OCI-LY1 (cell line): ENCODE results near the gene NR3C1.

ENCODE experiments used
- H2AFZ ChIP-seq: fragments of 200-600 bp; sonication (generic), shearing (Covaris generic); 2 replicates; pipeline ENCODE4 v1.6.0; 2014; ENCODE audit warnings: antibody characterized with exemption, mild to moderate bottlenecking, low read length
- H3F3A ChIP-seq: fragments of 200-600 bp; sonication (generic), shearing (Covaris generic); 2 replicates; pipeline ENCODE4 v1.6.0; 2014; ENCODE audit warnings: mild to moderate bottlenecking, antibody characterized with exemption, low read length, moderate library complexity; ENCODE audit not compliant: insufficient read depth
- H3K27ac ChIP-seq: fragments of 200-600 bp; sonication (generic); 2 replicates; pipeline ENCODE4 v1.5.1; 2014; ENCODE audit warnings: low read length, mixed run types, mild to moderate bottlenecking, low read depth; ENCODE audit not compliant: poor library complexity, severe bottlenecking
- H3K27me3 ChIP-seq: fragments of 200-600 bp; sonication (generic); 2 replicates; pipeline ENCODE4 v1.6.0; 2014; ENCODE audit warnings: antibody characterized with exemption, mild to moderate bottlenecking, low read length, moderate library complexity; ENCODE audit not compliant: insufficient read depth
- H3K36me3 ChIP-seq: fragments of 200-600 bp; sonication (generic); 2 replicates; pipeline ENCODE4 v1.6.1; 2014; ENCODE audit warnings: mild to moderate bottlenecking, antibody characterized with exemption, low read length, moderate library complexity, mixed read lengths; ENCODE audit not compliant: insufficient read depth
- H3K4me1 ChIP-seq: fragments of 200-600 bp; sonication (generic); 2 replicates; pipeline ENCODE4 v1.5.1; 2014; ENCODE audit warnings: mild to moderate bottlenecking, low read length, moderate library complexity; ENCODE audit not compliant: insufficient read depth, severe bottlenecking
- H3K4me2 ChIP-seq: fragments of 200-600 bp; sonication (generic), shearing (Covaris generic); 2 replicates; pipeline ENCODE4 v1.6.1; 2014; ENCODE audit warnings: low read length
- H3K4me3 ChIP-seq: fragments of 200-600 bp; sonication (generic); 2 replicates; pipeline ENCODE4 v1.5.1; 2014; ENCODE audit warnings: low read length, low read depth, mild to moderate bottlenecking, mixed read lengths; ENCODE audit not compliant: poor library complexity, severe bottlenecking
- H3K79me2 ChIP-seq: fragments of 200-600 bp; shearing (Covaris generic); 2 replicates; pipeline ENCODE4 v1.6.1; 2016; ENCODE audit warnings: mixed run types, low read length, mixed read lengths; ENCODE audit not compliant: insufficient read depth
- H3K9ac ChIP-seq: fragments of 200-600 bp; sonication (generic), shearing (Covaris generic); 2 replicates; pipeline ENCODE4 v1.6.1; 2014; ENCODE audit warnings: mild to moderate bottlenecking, low read length, mixed read lengths
- H3K9me2 ChIP-seq: fragments of 200-600 bp; sonication (generic), shearing (Covaris generic); 2 replicates; pipeline ENCODE4 v1.6.1; 2014; ENCODE audit warnings: low read depth, mild to moderate bottlenecking, low read length, mixed read lengths
- H3K9me3 ChIP-seq: fragments of 200-600 bp; shearing (Covaris generic); 2 replicates; pipeline ENCODE4 v1.6.1; 2014; ENCODE audit warnings: low read length, mixed read lengths
- H4K20me1 ChIP-seq: fragments of 200-600 bp; sonication (generic), shearing (Covaris generic); 2 replicates; pipeline ENCODE4 v1.6.0; 2016; ENCODE audit warnings: mild to moderate bottlenecking, low read length; ENCODE audit not compliant: insufficient read depth
- CTCF ChIP-seq: fragments of 200-600 bp; sonication (generic), shearing (Covaris generic); IDR thresholded peaks from 2 replicates; pipeline ENCODE4 v1.5.1; 2017; ENCODE audit warnings: mild to moderate bottlenecking, antibody characterized with exemption, low read length, moderate library complexity, mixed read lengths
- EZH2 ChIP-seq: fragments of 200-600 bp; sonication (generic), shearing (Covaris generic); IDR thresholded peaks from 2 replicates; pipeline ENCODE4 v1.8.0; 2017; ENCODE audit warnings: borderline replicate concordance, mixed run types, mild to moderate bottlenecking, antibody characterized with exemption, low read length, moderate library complexity, mixed read lengths

NR3C1 gene

GRCh38 chr5:143436871-143437270, 33.4 kb upstream of the NR3C1 start:
- no peak for TF ChIP-seq EZH2
- no peak for TF ChIP-seq CTCF
- H3K9ac ChIP-seq = peak overlapping the region; percentile 89; the same call in 1 of the 2 replicates
- H4K20me1 ChIP-seq = no peaks in the 10 kb centered on the region
- H3K9me2 ChIP-seq = no peaks in the 10 kb centered on the region
- no peak overlapping the region for H3K4me3 ChIP-seq
- peaks cover 12% of the 10 kb centered on the region for H3K79me2 ChIP-seq
- H3K27ac ChIP-seq = peak overlapping the region; percentile 99
- peak overlapping the region; percentile 22 for H2AFZ ChIP-seq
- peaks cover 69% of the 10 kb centered on the region for H3K4me1 ChIP-seq
- peaks cover 5% of the 10 kb centered on the region; the same call in 1 of the 2 replicates for H3F3A ChIP-seq
- H3K9me3 ChIP-seq = no peaks in the 10 kb centered on the region
- peak overlapping the region; percentile 68 for H3K4me2 ChIP-seq
- H3K27me3 ChIP-seq = no peaks in the 10 kb centered on the region
- no peaks in the 10 kb centered on the region for H3K36me3 ChIP-seq

GRCh38 chr5:143435210-143435657, 31.7 kb upstream of the NR3C1 start:
- H3K4me3 ChIP-seq = peak overlapping the region; percentile 60
- H3K79me2 ChIP-seq = peaks cover 20% of the 10 kb centered on the region
- peak overlapping the region; percentile 89 for H3K9ac ChIP-seq
- H3K27ac ChIP-seq = peak overlapping the region; percentile 99
- H3K9me3 ChIP-seq = no peaks in the 10 kb centered on the region
- peaks cover 73% of the 10 kb centered on the region for H3K4me1 ChIP-seq
- peak overlapping the region; percentile 68 for H3K4me2 ChIP-seq
- H4K20me1 ChIP-seq = no peaks in the 10 kb centered on the region
- H3K27me3 ChIP-seq = no peaks in the 10 kb centered on the region
- H3K9me2 ChIP-seq = no peaks in the 10 kb centered on the region
- peaks cover 5% of the 10 kb centered on the region; the same call in 1 of the 2 replicates for H3F3A ChIP-seq
- no peak overlapping the region for H2AFZ ChIP-seq
- H3K36me3 ChIP-seq = peaks cover 8% of the 10 kb centered on the region
- TF ChIP-seq EZH2 (no peak), CTCF (no peak)

GRCh38 chr5:143434261-143435209, 31.0 kb upstream of the NR3C1 start:
- peak overlapping the region; percentile 60 for H3K4me3 ChIP-seq
- H3K79me2 ChIP-seq = peaks cover 20% of the 10 kb centered on the region
- H3K4me1 ChIP-seq = peaks cover 72% of the 10 kb centered on the region
- no peaks in the 10 kb centered on the region for H3K9me2 ChIP-seq
- peaks cover 8% of the 10 kb centered on the region for H3K36me3 ChIP-seq
- TF ChIP-seq CTCF (no peak), EZH2 (no peak)
- H3F3A ChIP-seq = peaks cover 5% of the 10 kb centered on the region; the same call in 1 of the 2 replicates
- H3K4me2 ChIP-seq = peak overlapping the region; percentile 68
- peak overlapping the region; percentile 99 for H3K27ac ChIP-seq
- H3K9me3 ChIP-seq = no peaks in the 10 kb centered on the region
- H2AFZ ChIP-seq = 0 out of 2 replicates have a peak overlapping the region, but pooled peaks have one; percentile 5
- H4K20me1 ChIP-seq = no peaks in the 10 kb centered on the region
- no peaks in the 10 kb centered on the region for H3K27me3 ChIP-seq
- H3K9ac ChIP-seq = peak overlapping the region; percentile 89
